Loucy (cell line): ENCODE data around the gene ZDBF2.

Source experiments
- CTCF ChIP-seq: fragments of 200-600 bp; sonication (generic); conservative IDR thresholded peaks from 2 replicates; pipeline ENCODE4 v1.5.1; 2014; ENCODE audit warnings: mild to moderate bottlenecking, antibody characterized with exemption, low read length
- EZH2phosphoT487 ChIP-seq: fragments of 200-600 bp; IDR thresholded peaks from 2 replicates; pipeline ENCODE4 v1.6.1; 2018; ENCODE audit warnings: antibody characterized with exemption, mild to moderate bottlenecking, moderate library complexity, borderline replicate concordance

GRCh38 chr2:206255003-206255402, 19.5 kb upstream of the ZDBF2 start:
- no peak for TF ChIP-seq CTCF
- no peak for TF ChIP-seq EZH2phosphoT487
